HG02870 (cell line): ENCODE measurements around the gene PPFIA2.

ENCODE experiments used
- ATAC-seq: cut with Tn5 transposase; IDR thresholded peaks from one replicate; pipeline ENCODE4 v1.9.1; 2021; ENCODE audit warnings: mild to moderate bottlenecking, moderate library complexity; ENCODE audit not compliant: unreplicated experiment

Gene PPFIA2

GRCh38 chr12:81465191-81465590 is 294.0 kb downstream of the PPFIA2 start:
- ATAC-seq: no peak

- no peak for ATAC-seq
Observed at GRCh38 chr12:81461163-81461562, 298.0 kb downstream of the PPFIA2 start.

GRCh38 chr12:81450920-81451739 is 308.0 kb downstream of the PPFIA2 start:
- peak; percentile 49 for ATAC-seq

- no peak for ATAC-seq
Observed at GRCh38 chr12:81441629-81442028, 317.5 kb downstream of the PPFIA2 start.

GRCh38 chr12:81440001-81440400 is 319.1 kb downstream of the PPFIA2 start:
- ATAC-seq: no peak

- no peak for ATAC-seq
Observed at GRCh38 chr12:81439344-81439743, 319.8 kb downstream of the PPFIA2 start.

GRCh38 chr12:81417056-81417455 is 342.1 kb downstream of the PPFIA2 start:
- ATAC-seq: no peak

- no peak for ATAC-seq
Observed at GRCh38 chr12:81416571-81416970, 342.6 kb downstream of the PPFIA2 start.

GRCh38 chr12:81414441-81414840 is 344.7 kb downstream of the PPFIA2 start:
- ATAC-seq: no peak

GRCh38 chr12:81412940-81413339 is 346.2 kb downstream of the PPFIA2 start:
- ATAC-seq: no peak

- ATAC-seq: no peak
Observed at GRCh38 chr12:81403348-81403747, 355.8 kb downstream of the PPFIA2 start.

- ATAC-seq: no peak
Observed at GRCh38 chr12:81401241-81401640, 357.9 kb downstream of the PPFIA2 start.

GRCh38 chr12:81400024-81400423 is 359.1 kb downstream of the PPFIA2 start:
- no peak for ATAC-seq

GRCh38 chr12:81395431-81395830 is 363.7 kb downstream of the PPFIA2 start:
- ATAC-seq: no peak

GRCh38 chr12:81389550-81390099 is 369.5 kb downstream of the PPFIA2 start:
- no peak for ATAC-seq

GRCh38 chr12:81386101-81386500 is 373.0 kb downstream of the PPFIA2 start:
- ATAC-seq: no peak

- no peak for ATAC-seq
Observed at GRCh38 chr12:81381951-81382350, 377.2 kb downstream of the PPFIA2 start.

- no peak for ATAC-seq
Observed at GRCh38 chr12:81378601-81379285, 380.4 kb downstream of the PPFIA2 start.

- ATAC-seq: no peak
Observed at GRCh38 chr12:81377771-81378170, 381.4 kb downstream of the PPFIA2 start.

GRCh38 chr12:81375969-81376368 is 383.2 kb downstream of the PPFIA2 start:
- ATAC-seq: no peak

GRCh38 chr12:81370456-81370855 is 388.7 kb downstream of the PPFIA2 start:
- no peak for ATAC-seq

GRCh38 chr12:81369175-81369574 is 390.0 kb downstream of the PPFIA2 start:
- ATAC-seq: no peak
